ENCODE results near the gene BCAP29. TPM values are rescaled to one million over a fixed set of nuclear protein-coding genes. Genes with fewer than 3 reads are reported as not detected.
"Not testable (repeated sequence)": the region's sequence is repeated elsewhere in the genome, so short reads cannot be mapped to it uniquely, and the experiment has no call there.

Gene BCAP29
- 10 to 100 TPM; 53.3 to 81.7 (median 75.9) TPM for total RNA-seq

GRCh38 chr7:107579885-107580715, at the start of gene BCAP29:
Gene BCAP29 (plus strand): TSS chr7:107580246. CDS start chr7:107580773, 527 bp downstream.
- peak; percentile 44 to 94 for DNase-seq (ENCODE audit: low spot score in 2 of 2)
- intact Hi-C loops (cut with DNase I; ENCODE audit: low total_unique reads), result no loop called here
- no peak for TF ChIP-seq CTCF (IDR thresholded peaks at IDR 0.05)
- no peak for TF ChIP-seq POLR2A (IDR thresholded peaks at IDR 0.05)
- peak within 1 kb of the TSS; percentile 90 for H3K4me3 ChIP-seq (ENCODE audit: low read depth, poor library complexity, severe bottlenecking)
- WGBS, 2 donors, result 1% methylated on average over 35 to 68 of the region's 89 CpGs

GRCh38 chr7:107530751-107531150, 49.3 kb upstream of the BCAP29 start:
- intact Hi-C loops (cut with DNase I; ENCODE audit: low total_unique reads), result no loop called here
- no peak overlapping the region for H3K4me3 ChIP-seq (ENCODE audit: low read depth, poor library complexity, severe bottlenecking)
- DNase-seq (ENCODE audit: low spot score in 2 of 2), result no peak
- TF ChIP-seq POLR2A (IDR thresholded peaks at IDR 0.05) (no peak), CTCF (IDR thresholded peaks at IDR 0.05) (no peak)

GRCh38 chr7:107534139-107534538, 45.9 kb upstream of the BCAP29 start:
- intact Hi-C loops (cut with DNase I; ENCODE audit: low total_unique reads), result no loop called here
- TF ChIP-seq CTCF (IDR thresholded peaks at IDR 0.05), result no peak
- TF ChIP-seq POLR2A (IDR thresholded peaks at IDR 0.05), result no peak
- no peak for DNase-seq (ENCODE audit: low spot score in 2 of 2)
- no peak overlapping the region for H3K4me3 ChIP-seq (ENCODE audit: low read depth, poor library complexity, severe bottlenecking)

GRCh38 chr7:107537228-107537627, 42.8 kb upstream of the BCAP29 start:
- H3K4me3 ChIP-seq (ENCODE audit: low read depth, poor library complexity, severe bottlenecking); intact Hi-C loops (cut with DNase I; ENCODE audit: low total_unique reads); DNase-seq (ENCODE audit: low spot score in 2 of 2): not testable (repeated sequence)
- 91 to 93% methylated on average over 4 of the region's 4 CpGs for WGBS, 2 donors

GRCh38 chr7:107538001-107538400, 42.0 kb upstream of the BCAP29 start:
- WGBS, 2 donors, result 49 to 55% methylated on average over 2 of the region's 2 CpGs
- intact Hi-C loops (cut with DNase I; ENCODE audit: low total_unique reads), result no loop called here
- no peak for TF ChIP-seq POLR2A (IDR thresholded peaks at IDR 0.05)
- TF ChIP-seq CTCF (IDR thresholded peaks at IDR 0.05), result no peak
- no peak overlapping the region for H3K4me3 ChIP-seq (ENCODE audit: low read depth, poor library complexity, severe bottlenecking)
- DNase-seq (ENCODE audit: low spot score in 2 of 2), result no peak

- TF ChIP-seq POLR2A (IDR thresholded peaks at IDR 0.05) (no peak), CTCF (IDR thresholded peaks at IDR 0.05) (no peak)
- no peak overlapping the region for H3K4me3 ChIP-seq (ENCODE audit: low read depth, poor library complexity, severe bottlenecking)
- intact Hi-C loops (cut with DNase I; ENCODE audit: low total_unique reads), result no loop called here
- WGBS, 2 donors, result 74 to 82% methylated on average over 3 to 5 of the region's 5 CpGs
- no peak for DNase-seq (ENCODE audit: low spot score in 2 of 2)
Observed at GRCh38 chr7:107543338-107543993, 36.6 kb upstream of the BCAP29 start.
